HG03558 (cell line): ENCODE data around the gene ASIC3.
"Not testable (repeated sequence)": the region's sequence is repeated elsewhere in the genome, so short reads cannot be mapped to it uniquely, and the experiment has no call there.

Experiments
- ATAC-seq: cut with Tn5 transposase; IDR thresholded peaks from one replicate; pipeline ENCODE4 v1.9.1; 2021; ENCODE audit warnings: moderate number of reproducible peaks; ENCODE audit not compliant: unreplicated experiment; ENCODE audit errors: extremely low read depth

The ASIC3 gene

DNA sequence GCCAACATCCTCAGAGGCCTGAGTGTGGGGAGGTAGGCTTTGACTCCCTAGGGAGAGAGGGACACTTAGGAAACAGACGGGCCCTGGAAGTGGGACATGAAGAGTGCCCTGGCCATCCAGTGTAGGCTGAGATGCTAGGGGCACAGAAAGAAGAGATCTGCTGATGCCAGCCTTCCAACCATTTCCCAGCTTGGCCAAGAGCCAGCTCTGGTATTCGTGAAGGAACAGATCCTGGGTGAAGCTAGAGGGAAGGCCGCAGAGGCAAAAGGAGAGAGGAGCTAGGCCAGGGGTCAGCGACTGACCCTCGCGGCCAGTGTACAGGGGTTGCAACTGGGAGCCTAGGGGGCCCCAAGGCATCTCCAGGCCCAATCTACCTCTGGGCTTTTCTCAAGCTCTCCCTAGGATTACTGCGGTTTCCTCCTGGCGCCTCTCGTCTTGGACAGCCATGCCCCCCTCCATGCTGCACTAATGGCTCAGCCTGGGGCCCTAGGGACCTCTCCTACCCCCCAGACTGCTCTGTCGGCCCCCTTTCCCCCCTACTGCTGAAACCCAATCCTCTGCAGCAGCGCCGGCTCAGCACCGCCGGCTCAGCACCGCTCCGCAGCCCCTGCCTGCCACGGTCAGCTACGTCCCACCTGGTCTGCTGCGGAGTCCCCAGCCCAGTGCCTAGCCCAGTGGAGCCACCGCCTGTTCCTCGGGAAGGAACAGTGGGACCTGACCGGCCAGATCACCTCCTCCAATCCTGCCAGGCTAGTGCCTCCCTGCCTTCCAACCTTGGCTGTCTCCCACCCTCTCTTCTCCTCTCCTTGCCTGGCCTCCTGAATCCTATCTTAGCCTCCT, at the start of gene ASIC3:
TSS of gene ASIC3 (plus strand) at position 556 of the 840 bp plus-strand sequence. CDS start 355 bp downstream, outside the sequence.
- ATAC-seq = no peak

DNA sequence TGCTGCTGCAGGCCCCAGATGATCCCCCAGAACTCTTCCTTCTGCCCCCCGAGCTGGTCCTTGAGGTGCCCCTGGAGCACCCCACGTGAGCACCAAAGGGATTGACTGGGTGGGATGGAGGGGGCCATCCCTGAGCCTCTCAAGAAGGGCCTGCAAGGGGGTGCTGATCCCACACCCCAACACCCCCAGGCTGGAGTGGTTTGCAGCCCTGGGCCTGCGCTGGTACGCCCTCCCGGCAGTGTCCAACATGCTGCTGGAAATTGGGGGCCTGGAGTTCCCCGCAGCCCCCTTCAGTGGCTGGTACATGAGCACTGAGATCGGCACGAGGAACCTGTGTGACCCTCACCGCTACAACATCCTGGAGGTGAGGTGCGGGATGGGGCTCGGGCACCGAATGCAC, 49.3 kb upstream of the ASIC3 start:
- ATAC-seq = no peak

DNA sequence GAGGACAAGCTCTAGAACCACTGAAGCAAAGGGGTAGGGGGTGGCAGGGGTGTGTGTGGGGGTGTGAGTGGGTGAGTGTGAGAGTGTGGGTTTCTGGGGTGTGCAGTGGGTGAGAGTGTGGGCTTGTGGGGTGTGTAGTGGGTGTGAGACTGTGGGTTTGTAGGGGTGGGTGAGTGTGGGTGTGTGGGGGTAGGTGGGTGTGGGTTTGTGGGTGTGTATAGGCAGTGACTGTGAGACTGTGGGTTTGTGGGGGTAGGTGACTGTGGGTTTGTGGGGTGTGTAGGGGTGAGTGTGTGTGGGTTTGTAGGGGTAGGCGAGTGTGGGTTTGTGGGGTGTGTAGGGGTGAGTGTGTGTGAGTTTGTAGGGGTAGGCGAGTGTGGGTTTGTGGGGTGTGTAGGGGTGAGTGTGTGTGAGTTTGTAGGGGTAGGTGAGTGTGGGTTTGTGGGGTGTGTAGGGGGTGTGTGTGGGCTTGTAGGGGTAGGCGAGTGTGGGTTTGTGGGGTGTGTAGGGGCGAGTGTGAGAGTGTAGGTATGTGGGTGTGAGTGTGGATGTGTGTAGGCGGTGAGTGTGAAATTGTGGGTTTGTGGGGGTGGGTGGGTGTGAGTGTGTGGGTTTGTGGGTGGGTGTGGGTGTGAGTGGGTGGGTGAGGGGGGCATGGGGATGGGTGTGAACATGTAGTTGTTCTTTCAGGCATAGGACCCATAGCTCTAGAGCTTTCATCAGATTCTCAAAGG, 48.7 kb upstream of the ASIC3 start:
- no peak for ATAC-seq

DNA sequence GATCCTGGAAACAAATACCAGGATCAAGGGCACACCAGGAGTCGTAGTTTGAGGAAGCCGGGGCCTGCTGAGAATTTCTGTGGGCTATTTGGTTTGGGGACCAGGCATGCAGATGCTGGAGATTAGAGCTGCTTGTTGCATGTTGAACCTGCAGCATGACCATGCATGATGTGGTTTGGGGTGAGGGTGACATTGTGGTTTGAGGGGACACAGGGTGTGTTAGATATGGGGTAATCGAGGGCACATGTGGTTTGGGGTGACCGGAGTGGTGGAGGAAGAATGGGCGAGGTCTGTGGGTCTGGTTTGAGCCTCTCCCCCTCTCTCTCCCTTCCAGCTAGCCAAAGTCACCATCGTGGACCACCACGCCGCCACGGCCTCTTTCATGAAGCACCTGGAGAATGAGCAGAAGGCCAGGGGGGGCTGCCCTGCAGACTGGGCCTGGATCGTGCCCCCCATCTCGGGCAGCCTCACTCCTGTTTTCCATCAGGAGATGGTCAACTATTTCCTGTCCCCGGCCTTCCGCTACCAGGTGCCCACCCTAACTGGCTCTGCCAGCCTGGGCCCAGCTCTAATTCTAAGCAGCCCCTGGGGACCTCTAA, 47.3 kb upstream of the ASIC3 start:
- ATAC-seq = no peak

DNA sequence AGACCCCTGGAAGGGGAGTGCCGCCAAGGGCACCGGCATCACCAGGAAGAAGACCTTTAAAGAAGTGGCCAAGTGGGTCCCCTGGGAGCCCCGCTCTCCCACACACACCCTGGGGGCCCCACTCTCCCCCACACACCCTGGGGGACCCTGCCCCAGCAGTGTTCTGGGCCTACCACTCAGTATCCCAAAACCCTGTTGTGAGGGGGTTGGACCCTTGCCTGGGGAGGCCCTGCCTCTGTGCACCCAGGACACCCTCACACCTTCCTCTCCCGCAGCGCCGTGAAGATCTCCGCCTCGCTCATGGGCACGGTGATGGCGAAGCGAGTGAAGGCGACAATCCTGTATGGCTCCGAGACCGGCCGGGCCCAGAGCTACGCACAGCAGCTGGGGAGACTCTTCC, 46.8 kb upstream of the ASIC3 start:
- no peak for ATAC-seq

DNA sequence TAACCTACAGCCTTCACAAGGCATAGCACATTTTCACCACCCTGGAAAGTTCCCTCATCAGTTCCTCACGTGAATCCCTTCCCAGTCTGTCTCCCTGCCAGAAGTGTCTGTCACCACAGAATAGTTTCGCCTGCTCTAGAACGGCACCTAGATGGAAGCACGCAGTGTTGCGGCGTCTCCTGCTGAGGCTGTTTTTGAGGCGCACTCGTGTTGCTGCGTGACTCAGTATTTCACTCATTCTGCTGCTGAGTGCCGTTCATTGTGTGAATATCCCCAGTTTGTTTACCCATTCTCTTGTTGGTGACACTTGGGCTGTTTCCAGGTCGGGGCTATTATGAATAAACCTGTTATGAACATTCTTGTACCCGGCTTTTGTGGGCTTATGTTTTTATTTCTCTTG, 44.8 kb upstream of the ASIC3 start:
- ATAC-seq = no peak

DNA sequence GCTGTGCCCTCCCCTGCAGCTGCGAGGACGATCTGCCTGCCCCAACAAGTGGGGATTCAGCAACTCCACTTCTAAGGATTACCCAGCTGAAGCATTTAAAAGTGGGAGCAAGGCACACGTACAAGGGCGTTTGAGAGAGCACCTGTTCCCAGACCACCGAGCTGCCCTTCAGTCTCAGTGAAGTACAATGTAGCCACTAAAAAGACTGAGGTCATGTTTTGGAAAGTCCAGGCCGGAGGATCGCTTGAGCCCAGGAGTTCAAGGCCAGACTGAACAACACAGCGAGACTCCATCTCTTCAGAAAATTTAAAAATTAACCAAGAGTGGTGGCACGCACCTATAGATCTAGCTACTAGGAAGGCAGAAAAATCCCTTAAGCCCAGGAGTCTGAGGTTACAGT, 42.8 kb upstream of the ASIC3 start:
- no peak for ATAC-seq

DNA sequence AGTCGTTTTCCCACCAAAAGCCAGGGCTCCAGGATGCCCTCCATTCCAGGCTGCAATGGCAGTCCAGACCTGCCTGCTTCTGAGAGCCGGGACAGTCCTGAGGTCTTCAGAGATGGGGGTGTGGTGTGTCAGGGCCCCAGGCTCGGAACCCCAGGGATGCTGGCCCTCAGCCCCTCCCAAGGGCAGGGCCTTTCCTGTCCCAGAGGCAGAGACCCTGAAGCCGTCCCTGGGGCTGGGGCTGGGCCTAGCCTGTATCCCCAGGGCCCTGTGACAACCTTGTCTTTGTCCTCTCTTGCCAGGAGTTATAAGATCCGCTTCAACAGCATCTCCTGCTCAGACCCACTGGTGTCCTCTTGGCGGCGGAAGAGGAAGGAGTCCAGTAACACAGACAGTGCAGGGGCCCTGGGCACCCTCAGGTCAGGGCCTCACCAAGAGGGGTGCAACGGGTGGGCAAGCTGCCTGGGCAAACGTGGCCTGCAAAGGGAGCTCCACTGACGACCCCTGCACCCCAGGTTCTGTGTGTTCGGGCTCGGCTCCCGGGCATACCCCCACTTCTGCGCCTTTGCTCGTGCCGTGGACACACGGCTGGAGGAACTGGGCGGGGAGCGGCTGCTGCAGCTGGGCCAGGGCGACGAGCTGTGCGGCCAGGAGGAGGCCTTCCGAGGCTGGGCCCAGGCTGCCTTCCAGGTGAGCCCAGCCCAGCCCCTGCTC, 41.6 kb upstream of the ASIC3 start:
- ATAC-seq = no peak

DNA sequence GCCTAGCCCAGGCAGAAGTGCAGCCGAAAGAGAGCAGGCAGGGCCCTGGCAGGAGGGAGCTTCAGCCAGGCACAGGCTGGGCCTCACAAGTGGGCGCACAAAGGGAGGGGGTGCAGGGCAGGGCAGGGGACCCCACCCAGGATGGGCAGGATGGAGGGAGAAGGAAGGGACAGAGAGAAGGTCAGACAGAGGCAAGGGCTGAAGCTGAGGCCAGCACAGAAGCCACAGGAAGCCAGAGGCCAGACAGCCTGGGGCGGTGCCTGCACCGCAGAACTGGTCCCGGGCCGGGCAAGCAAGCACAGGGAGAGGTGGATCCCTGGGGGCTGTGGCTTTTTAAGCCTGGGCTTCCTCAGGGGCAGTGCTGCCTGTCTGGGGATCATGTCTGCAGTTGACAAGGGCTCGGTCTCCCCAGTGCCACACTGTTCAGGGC, 40.8 kb upstream of the ASIC3 start:
- ATAC-seq = no peak

DNA sequence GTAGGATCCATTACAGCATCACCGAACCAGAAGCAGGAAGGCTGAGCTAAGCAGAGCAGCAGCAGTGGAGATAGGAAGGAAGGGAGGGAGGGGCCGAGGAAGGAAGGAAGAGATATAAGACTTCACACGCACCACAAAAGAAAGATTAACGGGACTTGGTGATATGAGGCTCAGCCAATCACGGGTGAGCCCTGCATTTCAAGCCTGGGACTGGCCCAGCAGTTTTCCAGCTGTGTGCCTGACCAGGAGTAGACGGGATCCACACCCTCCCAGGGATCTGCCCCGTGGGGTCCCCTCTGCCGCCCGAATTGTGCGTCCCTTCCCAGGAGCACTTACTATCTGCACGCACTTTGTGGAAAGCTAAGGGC, 40.2 kb upstream of the ASIC3 start:
- no peak for ATAC-seq

DNA sequence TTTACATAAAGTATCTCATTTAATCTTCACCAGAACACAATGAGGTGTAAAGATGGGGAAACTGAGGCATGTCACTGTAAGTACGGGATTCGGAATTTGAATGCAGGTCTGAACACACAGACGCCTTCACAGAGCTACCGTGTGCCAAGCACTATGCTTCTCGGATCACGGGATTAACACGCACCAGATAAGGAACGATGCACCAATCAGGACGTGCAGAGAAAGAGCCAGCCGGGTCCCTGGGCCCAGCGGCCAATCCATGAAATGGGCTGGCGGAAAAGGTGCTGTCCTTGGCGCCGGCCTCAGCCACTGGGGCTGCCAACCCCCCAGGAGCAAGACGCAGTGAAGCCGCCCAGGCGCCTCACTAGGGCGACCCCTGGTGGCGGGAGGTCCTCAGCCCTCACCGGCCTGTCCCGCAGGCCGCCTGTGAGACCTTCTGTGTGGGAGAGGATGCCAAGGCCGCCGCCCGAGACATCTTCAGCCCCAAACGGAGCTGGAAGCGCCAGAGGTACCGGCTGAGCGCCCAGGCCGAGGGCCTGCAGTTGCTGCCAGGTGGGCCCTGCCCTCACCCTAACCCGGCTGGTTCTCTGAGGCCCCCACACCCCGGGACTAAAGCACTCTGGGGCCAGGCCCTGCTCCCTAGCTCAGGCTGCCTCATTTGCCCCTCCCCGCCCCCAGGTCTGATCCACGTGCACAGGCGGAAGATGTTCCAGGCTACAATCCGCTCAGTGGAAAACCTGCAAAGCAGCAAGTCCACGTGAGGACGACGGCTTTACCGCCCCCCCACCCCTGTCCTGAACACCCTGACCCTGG, 39.6 kb upstream of the ASIC3 start:
- ATAC-seq = peak; percentile 66

DNA sequence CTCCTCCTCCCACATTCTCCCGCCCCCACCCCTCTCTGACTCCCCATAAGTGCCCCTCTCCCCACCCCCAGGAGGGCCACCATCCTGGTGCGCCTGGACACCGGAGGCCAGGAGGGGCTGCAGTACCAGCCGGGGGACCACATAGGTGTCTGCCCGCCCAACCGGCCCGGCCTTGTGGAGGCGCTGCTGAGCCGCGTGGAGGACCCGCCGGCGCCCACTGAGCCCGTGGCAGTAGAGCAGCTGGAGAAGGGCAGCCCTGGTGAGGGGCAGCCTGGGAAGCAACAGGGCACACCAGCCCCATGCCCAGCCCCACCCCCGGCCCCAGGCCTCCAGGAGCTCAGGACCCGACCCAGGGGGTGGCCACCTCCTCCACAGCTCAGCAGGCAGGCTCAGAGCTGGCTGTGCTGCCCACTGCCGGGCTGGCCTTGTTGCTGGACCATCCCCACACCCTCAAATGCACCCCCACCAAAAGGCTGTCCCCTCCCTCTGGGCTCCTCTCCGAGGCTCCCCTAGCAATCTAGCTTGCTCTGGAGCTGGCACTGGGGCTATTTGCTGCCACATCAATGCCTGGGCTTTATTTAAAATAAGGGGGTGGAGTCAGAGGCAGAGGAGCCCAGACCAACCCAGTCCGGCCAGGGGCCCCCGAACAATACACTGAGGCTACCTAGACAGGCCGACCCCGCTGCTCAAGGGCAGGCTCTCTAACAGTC, 38.8 kb upstream of the ASIC3 start:
- no peak for ATAC-seq

DNA sequence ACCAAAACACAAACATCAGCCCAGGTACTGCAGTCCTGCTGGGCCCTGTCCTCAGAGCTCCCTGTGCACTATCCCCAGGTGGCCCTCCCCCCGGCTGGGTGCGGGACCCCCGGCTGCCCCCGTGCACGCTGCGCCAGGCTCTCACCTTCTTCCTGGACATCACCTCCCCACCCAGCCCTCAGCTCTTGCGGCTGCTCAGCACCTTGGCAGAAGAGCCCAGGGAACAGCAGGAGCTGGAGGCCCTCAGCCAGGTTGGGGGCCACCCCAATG, 38.4 kb upstream of the ASIC3 start:
- ATAC-seq = no peak

DNA sequence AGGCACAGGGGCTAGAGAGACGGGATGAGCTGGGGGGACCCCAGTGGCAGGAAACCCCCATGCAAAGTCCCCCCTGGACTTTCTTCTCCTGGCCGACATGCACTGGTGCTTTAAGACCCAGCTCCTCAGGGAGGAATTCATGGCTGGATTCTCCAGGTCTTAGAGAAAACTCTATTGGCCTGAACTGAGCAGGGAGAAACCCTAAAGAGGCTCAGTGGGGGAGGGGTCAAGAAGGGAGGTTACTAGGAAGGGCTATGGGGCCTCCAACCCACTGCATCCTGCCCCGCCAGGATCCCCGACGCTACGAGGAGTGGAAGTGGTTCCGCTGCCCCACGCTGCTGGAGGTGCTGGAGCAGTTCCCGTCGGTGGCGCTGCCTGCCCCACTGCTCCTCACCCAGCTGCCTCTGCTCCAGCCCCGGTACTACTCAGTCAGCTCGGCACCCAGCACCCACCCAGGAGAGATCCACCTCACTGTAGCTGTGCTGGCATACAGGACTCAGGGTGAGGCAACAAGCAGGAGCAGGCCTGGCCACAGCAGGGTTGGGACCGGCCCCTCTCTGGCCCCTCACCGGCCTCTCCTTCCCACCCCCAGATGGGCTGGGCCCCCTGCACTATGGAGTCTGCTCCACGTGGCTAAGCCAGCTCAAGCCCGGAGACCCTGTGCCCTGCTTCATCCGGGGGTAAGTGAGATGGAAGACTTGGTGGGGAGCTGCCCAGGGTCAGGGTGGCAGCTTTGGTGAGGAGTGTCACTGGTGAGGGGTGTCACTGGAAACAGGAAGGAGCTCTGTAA, 37.8 kb upstream of the ASIC3 start:
- ATAC-seq = no peak

DNA sequence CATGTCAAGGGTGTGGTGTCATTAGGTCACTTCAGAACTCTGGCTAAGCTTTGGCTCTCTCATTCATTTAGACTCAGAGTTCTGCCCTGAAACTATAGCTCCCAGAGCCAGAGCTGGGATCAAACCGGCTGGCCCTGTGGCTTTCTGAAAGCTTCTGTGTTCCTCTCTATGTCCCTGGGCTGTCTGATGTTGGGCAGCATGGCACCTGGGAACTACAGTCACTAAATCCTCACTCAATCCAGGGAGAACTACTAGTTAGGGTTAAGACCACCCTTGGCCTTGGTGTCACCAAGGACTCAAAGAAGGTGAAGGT, 37.3 kb upstream of the ASIC3 start:
- ATAC-seq = no peak

DNA sequence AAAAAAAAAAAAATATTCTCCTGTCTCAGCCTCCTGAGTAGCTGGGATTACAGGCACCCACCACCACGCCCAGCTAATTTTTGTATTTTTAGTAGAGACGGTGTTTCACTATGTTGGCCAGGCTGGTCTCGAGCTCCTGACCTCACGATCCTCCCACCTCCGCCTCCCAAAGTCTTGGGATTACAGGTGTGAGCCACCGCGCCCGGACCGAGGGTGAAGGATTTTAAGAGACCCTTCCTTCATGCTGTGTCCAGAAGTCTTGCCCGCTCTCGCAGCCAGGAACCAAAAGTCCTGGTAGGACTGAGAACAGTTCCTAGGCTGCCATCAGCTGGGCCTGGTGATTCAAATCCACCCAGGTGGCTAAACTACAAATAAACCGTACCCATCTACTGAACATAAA, 36.7 kb upstream of the ASIC3 start:
- ATAC-seq = not testable (repeated sequence)

DNA sequence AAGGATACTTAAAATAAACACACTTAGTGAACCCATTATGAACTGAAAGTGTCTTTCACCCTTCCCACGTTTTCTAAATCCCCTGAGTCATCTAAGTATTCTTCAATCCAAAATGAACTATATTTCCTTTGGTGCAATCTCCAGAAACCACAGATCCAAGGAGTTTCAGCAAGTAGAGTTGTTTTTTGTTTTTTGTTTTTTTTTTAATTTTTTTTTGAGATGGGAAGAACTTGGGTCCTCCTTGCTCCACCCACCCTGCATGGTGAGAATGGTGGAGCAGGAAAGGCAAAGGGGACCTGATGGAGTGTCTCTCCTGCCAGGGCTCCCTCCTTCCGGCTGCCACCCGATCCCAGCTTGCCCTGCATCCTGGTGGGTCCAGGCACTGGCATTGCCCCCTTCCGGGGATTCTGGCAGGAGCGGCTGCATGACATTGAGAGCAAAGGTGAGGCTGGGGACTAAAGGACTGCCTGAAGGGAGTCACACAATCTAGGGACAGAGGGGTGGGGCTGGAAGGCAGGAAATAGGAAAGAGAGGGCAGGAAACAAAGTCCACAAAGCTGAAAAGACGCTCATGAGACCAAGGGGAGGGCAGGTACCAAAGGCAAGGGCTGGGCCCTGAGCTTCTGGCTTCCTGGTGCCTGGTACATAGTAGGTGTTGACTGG, 36.2 kb upstream of the ASIC3 start:
- no peak for ATAC-seq

DNA sequence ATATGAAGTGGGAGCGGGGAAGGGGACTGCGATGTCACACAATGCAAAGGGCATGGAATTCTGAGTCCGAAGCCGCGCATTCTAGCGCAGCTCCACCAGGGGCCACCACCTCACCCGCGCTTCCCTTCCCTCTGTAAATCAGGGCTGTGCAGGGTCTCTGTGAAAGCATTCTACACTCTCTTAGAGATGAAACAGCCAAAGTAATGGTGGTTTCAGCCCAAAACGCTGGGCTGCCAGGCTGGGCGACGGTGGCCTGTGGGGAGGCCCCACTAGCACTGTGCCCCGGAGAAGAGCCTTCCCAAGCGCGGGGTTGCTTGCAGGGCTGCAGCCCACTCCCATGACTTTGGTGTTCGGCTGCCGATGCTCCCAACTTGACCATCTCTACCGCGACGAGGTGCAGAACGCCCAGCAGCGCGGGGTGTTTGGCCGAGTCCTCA, 35.4 kb upstream of the ASIC3 start:
- no peak for ATAC-seq
